HepG2 (cell line): ENCODE results near the gene SPAG6.

Source experiments
- MEIS2 ChIP-seq: sonication (generic); formaldehyde crosslinking; IDR thresholded peaks from 2 replicates; pipeline ENCODE4 v1.9.0; 2021; ENCODE audit warnings: mild to moderate bottlenecking, missing genetic modification reagents
- POLR2A ChIP-seq, 2 experiments: IDR thresholded peaks; 2 replicates each; pipeline ENCODE4 v1.6.1; 2011; ENCODE audit warnings: low read depth in 2 of 2, low read length in 2 of 2, mild to moderate bottlenecking in 1 of 2, moderate library complexity in 1 of 2; ENCODE audit not compliant: insufficient read depth in 1 of 2
- ZKSCAN5 ChIP-seq: sonication (generic); formaldehyde crosslinking; IDR thresholded peaks from 2 replicates; pipeline ENCODE4 v1.5.1; 2020; ENCODE audit warnings: mild to moderate bottlenecking, missing genetic modification reagents
- ZNF816 ChIP-seq: sonication (generic); formaldehyde crosslinking; IDR thresholded peaks from 2 replicates; pipeline ENCODE4 v1.8.0; 2022; ENCODE audit warnings: missing genetic modification reagents, mild to moderate bottlenecking, borderline replicate concordance

GRCh38 chr10:22466763-22467334 is 121.6 kb downstream of the SPAG6 start:
- no peak for TF ChIP-seq POLR2A (IDR thresholded peaks at IDR 0.05; ENCODE audit: insufficient read depth in 1 of 2, low read depth in 2 of 2, low read length in 2 of 2)
- no peak for TF ChIP-seq ZNF816
- no peak for TF ChIP-seq ZKSCAN5 (CRISPR knock-in tag)
- TF ChIP-seq MEIS2 (CRISPR knock-in tag): no peak
